Hematopoietic multipotent progenitor cell treated with erythropoietin and hydrocortisone succinate and interleukin-3 and kit ligand, for 6 days (in vitro differentiated cells): ENCODE data around the gene TTLL6.
"Not testable (repeated sequence)": the region's sequence is repeated elsewhere in the genome, so short reads cannot be mapped to it uniquely, and the experiment has no call there.

ENCODE experiments used
- DNase-seq: peaks from one replicate; pipeline ENCODE4 v3.0.0-alpha.2; 2015

TTLL6 gene

GRCh38 chr17:48816774-48817590, at the start of gene TTLL6:
Gene TTLL6, minus strand, starts transcription at chr17:48817229. Its CDS starts 157 bp downstream, at chr17:48817072.
- peak; percentile 95 for DNase-seq

DNA sequence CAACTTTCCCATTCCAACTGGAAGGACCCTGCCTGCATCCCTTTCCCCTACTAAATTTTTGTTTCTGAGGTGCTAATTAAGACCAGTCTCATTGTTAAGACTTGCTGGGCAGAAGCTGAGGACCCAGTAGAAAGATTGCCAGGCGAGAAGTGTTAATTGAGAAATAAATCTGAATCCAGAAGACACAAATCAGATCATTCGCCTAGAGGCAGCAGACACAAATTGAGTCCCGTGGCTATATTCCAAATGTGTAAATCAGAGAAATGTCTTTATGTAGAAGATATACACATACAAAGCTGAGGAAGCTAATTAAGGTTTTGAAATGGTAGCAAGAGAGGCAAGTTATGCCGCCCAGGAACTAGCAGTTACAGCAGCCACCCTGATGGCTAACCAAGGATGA, 43.4 kb upstream of the TTLL6 start:
- DNase-seq: no peak

GRCh38 chr17:48860034-48860433, 43.0 kb upstream of the TTLL6 start:
- peak; percentile 37 for DNase-seq

DNA sequence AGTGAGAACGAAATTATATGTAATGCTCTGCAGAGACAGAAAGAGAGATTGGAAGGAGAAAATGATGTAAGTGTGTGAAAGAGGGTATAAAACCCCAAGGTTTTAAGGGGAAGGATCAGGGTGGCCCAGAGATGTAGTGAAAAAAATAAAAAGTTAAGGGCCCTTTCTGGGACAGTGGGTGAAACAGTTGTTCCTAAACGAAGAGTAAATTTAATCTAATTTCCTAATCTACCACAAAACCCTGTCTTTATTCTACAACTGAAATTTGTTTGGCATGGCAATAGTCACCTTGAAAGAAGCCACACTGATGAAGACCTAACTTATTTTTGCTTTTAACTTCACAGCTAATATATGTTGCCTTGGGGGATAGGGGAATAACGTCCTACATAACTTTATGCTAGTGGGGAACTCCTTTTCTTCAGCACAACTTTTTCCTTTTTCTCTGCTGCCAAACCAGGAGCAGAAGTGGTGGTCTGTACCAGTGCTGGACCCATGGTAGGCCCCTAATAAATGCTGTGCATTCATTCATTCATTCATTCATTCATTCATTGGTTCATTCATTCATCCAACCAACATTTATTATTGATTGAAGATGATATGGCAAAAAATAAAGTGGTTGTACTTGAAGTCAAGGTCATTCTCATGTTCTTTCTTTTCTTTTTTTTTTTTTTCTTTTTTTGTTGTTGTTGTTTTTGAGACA, 39.2 kb upstream of the TTLL6 start:
- DNase-seq: no peak

DNA sequence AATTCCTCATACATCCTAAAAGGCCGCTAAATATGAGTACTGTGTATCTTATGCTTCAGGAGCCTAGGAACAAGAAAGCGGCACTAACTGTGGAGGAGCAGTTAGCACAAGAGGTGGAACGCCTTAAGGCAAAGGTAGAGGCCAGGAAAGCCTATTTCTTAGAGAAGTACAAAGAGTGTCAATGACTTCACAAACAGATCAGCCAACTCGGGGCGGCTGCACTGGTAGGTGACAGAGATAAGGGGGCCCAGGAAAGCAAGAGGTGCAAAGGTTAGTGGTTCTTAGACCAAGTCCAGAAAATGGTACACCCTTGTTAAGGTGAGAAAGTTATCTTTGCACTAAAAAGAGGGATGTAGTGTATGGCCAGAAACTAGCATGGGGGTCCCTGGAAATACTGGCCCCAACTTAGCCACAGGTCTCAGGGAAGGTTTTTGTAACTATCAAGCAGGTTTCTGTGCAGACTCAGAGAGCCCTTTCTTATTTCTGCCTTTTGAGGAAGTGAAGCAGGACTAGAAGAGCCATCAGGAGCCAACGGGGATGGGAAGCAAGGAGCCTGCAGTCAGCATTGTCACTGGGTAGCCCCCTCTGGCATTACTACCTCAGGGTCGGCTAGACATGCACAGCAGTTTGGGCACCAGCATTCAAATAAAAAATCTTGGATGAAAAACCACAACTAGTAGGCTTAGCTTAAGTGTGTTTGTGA, 37.9 kb upstream of the TTLL6 start:
- no peak for DNase-seq

DNA sequence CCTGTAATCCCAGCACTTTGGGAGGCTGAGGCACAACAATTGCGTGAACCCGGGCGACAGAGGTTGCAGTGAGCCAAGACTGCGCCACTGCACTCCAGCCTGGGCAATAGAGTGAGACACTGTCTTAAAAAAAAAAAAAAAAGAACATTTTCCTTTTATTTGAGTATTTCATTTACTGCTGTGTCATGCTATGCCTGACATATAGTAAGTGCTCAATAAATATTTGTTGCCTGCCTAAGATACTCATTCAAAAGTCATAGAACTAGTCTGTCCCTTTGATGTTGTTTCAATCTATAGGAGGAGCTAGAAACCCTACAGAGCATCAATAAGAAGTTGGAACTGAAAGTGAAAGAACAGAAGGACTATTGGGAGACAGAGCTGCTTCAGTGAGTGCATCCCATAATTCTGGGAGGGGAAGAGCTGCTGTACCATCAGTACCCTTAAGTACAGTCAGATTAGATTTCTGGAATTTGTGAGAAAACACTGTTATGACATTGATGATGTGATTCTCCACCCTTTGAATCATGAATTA, 33.8 kb upstream of the TTLL6 start:
- DNase-seq: no peak

GRCh38 chr17:48843187-48843900, 26.3 kb upstream of the TTLL6 start:
- no peak for DNase-seq

- no peak for DNase-seq
These were observed 25.7 kb upstream of the TTLL6 start for GRCh38 chr17:48842746-48843145.

GRCh38 chr17:48841395-48841831, 24.4 kb upstream of the TTLL6 start:
- DNase-seq: peak; percentile 75

DNA sequence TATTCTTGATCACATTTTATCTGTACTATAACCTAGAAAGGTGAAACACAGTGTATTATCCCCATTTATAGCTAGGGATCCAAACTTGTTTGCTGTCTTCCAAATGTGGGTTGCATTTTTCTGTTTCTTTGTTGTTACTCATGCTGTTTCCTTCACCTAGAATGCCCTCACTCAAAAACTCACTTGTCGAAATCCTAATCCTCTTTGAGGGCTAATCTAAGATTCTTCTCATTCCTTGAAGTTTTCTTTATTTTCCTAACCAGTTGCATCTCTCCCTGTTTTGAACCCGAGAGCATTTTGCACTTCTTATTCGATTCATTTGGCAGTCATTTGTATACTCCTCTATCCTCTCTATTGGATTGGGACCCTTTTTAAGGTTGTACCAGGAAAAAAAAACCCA, 23.4 kb upstream of the TTLL6 start:
- no peak for DNase-seq

DNA sequence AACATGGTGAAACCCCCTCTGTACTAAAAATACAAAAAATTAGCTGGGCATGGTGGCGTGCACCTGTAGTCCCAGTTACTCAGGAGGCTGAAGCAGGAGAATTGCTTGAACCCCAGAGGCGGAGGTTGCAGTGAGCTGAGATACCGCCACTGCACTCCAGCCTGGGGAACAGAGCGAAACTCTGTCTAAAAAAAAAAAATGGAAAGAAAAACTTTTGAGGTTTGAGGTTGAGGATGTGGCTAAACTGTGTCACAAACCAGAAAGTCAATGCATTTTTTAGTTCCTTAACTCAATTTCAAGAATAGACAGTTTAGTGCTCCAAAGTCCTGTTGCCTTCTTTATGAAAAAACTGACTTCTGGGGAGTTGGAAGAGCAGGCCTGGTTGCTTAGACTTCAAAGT, 20.4 kb upstream of the TTLL6 start:
- peak; percentile 47 for DNase-seq

DNA sequence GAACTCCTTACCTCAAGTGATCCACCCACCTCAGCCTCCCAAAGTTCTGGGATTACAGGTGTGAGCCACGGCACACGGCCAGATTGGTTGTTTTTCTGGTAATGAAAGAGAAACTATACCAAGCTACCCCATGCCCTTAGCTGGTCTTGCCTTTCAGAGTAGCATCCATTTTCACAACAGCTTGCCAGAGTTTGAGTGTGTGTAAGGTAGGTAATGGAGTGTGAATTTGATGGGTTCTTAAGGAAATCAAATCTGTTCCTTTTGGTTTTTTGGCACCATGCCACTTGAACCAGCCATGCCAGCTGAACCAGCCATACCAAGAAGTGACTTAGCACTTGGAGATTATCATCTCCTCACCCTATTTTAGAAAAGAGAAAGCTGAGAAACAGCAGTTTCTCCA, 18.9 kb upstream of the TTLL6 start:
- DNase-seq: peak; percentile 46

DNA sequence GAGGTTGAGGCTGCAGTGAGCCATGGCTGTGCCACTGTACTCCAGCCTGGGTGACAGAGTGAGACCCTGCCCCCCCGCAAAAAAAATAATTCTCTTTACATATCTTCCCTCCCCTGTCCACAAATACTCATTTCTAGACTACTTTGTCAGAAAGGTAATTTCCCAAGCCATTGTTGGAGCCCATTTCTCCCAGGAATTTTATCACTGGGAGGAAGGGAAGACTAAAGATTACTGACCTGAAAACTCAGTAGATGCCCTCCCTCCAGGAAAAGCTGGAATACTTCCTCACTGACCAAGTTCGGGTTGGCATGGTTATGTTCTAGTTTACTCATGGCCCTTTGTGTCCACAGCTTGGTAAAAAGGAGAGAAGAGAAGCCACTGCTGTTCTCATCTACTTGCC, 17.9 kb upstream of the TTLL6 start:
- no peak for DNase-seq

DNA sequence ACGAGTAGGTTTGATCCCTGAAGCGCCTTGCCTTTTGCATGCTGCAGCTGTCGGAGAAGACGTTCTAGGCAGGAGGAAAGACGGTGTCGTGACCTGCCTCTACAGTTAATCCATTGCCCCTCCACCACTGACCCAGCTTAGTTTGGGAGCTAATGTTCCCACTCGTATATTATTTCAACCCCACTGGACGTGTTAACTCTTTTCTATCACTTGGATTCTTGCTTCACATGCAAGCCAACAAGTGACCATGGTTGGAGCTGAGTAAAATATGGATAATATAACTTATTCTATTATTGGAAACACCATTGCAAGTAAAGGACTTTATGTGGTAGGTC, 14.5 kb upstream of the TTLL6 start:
- DNase-seq: no peak

DNA sequence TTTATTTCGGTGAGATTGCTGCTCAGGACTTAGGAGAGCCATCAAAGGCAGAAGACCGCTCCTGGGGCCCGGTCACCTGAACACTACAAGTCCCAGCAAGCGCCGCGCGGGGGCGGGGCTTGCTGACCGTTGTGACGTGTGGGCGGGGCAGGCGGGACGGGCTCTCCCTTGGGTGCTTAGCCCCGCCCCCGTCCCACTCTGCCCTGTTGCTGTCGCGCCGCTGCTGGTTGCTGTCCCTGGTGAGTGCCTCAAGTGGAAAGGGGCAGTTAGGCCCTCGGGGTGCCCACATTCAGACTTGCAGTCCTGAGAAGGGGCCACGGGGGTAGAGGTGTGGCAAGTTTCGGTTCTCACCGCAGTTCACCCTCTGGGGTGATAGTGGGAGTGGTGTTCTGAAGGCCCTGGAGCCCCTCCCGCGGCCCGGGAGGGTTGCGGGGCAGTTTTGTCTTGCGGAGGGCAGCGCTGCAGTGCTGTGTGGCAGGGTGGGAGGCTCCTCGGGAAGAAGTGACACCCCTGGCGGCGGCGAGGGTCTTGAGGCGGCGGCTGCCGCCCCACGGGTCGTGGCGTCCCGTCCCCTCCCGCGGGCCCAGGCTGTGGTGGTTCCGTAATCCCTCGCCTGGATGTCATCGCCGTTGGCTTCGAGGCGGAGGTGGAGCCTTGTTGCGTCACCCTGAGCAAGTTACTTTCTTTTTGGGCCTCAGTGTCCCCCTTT, 14.0 kb upstream of the TTLL6 start, which contains the start of gene CALCOCO2:
TSS of gene CALCOCO2 (plus strand) at position 196 of the 709 bp plus-strand sequence. CDS start 10,673 bp downstream, outside the sequence.
- peak; percentile 98 for DNase-seq

GRCh38 chr17:48825446-48826381, 8.7 kb upstream of the TTLL6 start:
- no peak for DNase-seq

- not testable (repeated sequence) for DNase-seq
These were observed 3.9 kb upstream of the TTLL6 start for GRCh38 chr17:48820936-48821335.

- no peak for DNase-seq
These were observed 2.4 kb upstream of the TTLL6 start for GRCh38 chr17:48819466-48819865.

GRCh38 chr17:48818361-48818841, 1.4 kb upstream of the TTLL6 start:
- no peak for DNase-seq

DNA sequence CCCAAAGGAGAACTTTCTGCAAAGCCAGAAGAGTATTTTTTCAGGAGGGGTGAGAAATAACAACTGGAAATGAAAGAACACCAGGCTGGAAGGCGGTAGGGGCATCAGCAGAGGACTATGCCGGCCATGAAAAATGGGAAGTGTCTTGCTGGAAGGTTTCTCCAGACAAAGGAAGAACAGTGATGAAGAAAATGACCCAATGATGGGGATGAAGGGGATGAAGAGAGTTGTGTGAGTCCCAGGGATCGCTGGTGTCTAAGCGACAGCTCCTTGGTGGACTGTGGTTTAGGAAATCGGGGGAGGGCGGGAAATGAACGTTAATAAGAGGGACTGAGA, 623 bp downstream of the TTLL6 start:
- DNase-seq: no peak

- DNase-seq: no peak
These were observed 1.7 kb downstream of the TTLL6 start for GRCh38 chr17:48815311-48815710.
